H1 (cell line): Measurements from ENCODE around the gene ADAMTS14. TPM values are rescaled to one million over a fixed set of nuclear protein-coding genes. Genes with fewer than 3 reads are reported as not detected.

ENCODE experiments used
- CHD7 ChIP-seq: fragments of 300-600 bp; sonication (generic); IDR thresholded peaks from 2 replicates; pipeline ENCODE4 v1.7.1; 2012; ENCODE audit warnings: low read length, moderate library complexity, mild to moderate bottlenecking, inconsistent platforms; ENCODE audit not compliant: insufficient replicate concordance
- CTCF ChIP-seq, 3 experiments: IDR thresholded peaks; 1 replicate in 2 of 3; 2 replicates in 1 of 3; pipeline versions ENCODE4 v1.5.1 to v1.6.1; 2011; ENCODE audit warnings: low read length in 3 of 3, mild to moderate bottlenecking in 3 of 3, inconsistent platforms in 2 of 3, low read depth in 1 of 3, moderate library complexity in 1 of 3; ENCODE audit not compliant: insufficient read depth in 1 of 3; ENCODE audit errors: control extremely low read depth in 1 of 3
- HDAC2 ChIP-seq, 2 experiments: fragments of 300-600 bp in 1 of 2; sonication (generic) in 1 of 2; IDR thresholded peaks; 2 replicates each; pipeline ENCODE4 v1.6.1; 2011 to 2012; ENCODE audit warnings: low read depth in 2 of 2, low read length in 2 of 2, mild to moderate bottlenecking in 2 of 2, moderate library complexity in 2 of 2, borderline replicate concordance in 1 of 2, inconsistent platforms in 1 of 2
- JUND ChIP-seq: IDR thresholded peaks from 2 replicates; pipeline ENCODE4 v1.6.1; 2011; ENCODE audit warnings: mild to moderate bottlenecking, improper control_type of control experiment, low read length
- KDM4A ChIP-seq: IDR thresholded peaks from one replicate; pipeline ENCODE4 v1.7.1; 2012; ENCODE audit warnings: low read depth, mild to moderate bottlenecking, moderate library complexity, low read length, inconsistent platforms; ENCODE audit not compliant: severe bottlenecking
- RBBP5 ChIP-seq: IDR thresholded peaks from 2 replicates; pipeline ENCODE4 v1.7.1; 2012; ENCODE audit warnings: low read depth, mild to moderate bottlenecking, inconsistent platforms, low read length, moderate library complexity, borderline replicate concordance
- polyA plus RNA-seq, 7 experiments: library from polyadenylated mRNA; depleted of rRNA in 3 of 7; stranded (reverse) in 5 of 7; unstranded in 2 of 7; fragments of >200 nt in 5 of 7; fragments of 200-250 nt in 2 of 7; gene quantifications; 1 replicate in 5 of 7; 2 replicates in 1 of 7; 4 replicates in 1 of 7; pipeline versions ENCODE4 v1.2.1 to v1.2.3, GENCODE V29; 2011 to 2013; ENCODE audit warnings: missing spikeins in 2 of 7, mixed read lengths in 2 of 7
- total RNA-seq: library from RNA; stranded (reverse); fragmentation: NEBNext Ultra II Directional; extraction: Animal tissue kit (Norgen Biotek cat#: 25700); gene quantifications from 2 replicates; pipeline ENCODE4 v1.2.1, GENCODE V29; 2021

ADAMTS14 gene
- total and polyA plus RNA-seq, 2 of the 8 experiments (the other 6 are each of a cell fraction or from before 2014, with no cell fraction given) = 2.0 to 2.3 TPM

DNA sequence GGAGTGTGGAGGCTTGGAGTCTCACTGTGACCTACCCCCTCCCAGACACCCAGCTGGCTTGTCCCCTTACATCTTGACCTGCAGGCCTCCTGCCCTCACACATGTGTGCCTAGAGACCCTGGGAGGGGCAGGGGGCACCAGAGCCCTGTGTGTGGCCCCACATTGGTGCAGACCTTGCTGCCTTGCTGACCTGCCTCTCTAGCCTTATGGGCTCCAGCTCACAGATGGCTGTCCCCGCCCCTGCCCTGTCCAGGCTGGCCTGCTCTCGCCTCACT is 9.4 kb downstream of the ADAMTS14 start (continued):
- TF ChIP-seq CHD7 (no peak), HDAC2 (IDR thresholded peaks at IDR 0.05; ENCODE audit: borderline replicate concordance in 1 of 2, low read depth in 2 of 2, low read length in 2 of 2) (no peak), CTCF (IDR thresholded peaks at IDR 0.05; ENCODE audit: control extremely low read depth in 1 of 3, insufficient read depth in 1 of 3, low read depth in 1 of 3, low read length in 3 of 3) (no peak), JUND (no peak), RBBP5 (no peak), KDM4A (no peak)
- TF ChIP-seq, all 59 proteins: peak for 0
